K562 (cell line): ENCODE data around the gene THAP4. TPM values are rescaled to one million over a fixed set of nuclear protein-coding genes. Genes with fewer than 3 reads are reported as not detected.
A peak's percentile ranks its signal among the peaks of the same experiment; 100 is the strongest.

Experiments
- ATAC-seq: fragments of 200-7000 bp; cut with Tn5 transposase; 3 replicates; pipeline ENCODE4 v1.9.1; 2020; ENCODE audit warnings: moderate library complexity
- BruUV-seq: library from RNA; stranded (reverse); fragments of 400-500 nt; replicated peaks from 2 replicates; lab custom pipeline; 2021; lab: Mats Ljungman, UMichigan
- CTCF ChIA-PET: fragments of 300-600 bp; formaldehyde crosslinking; extraction: SDS; loops from one replicate; lab custom pipeline; 2021; ENCODE audit warnings: low intra/inter-chr PET ratio; lab: Yijun Ruan, JAX
- POLR2A ChIA-PET: fragments of 300-600, 350-650 bp; sonication (Branson Sonifier 250); formaldehyde crosslinking; extraction: SDS; loops from one replicate; lab custom pipeline; 2021; ENCODE audit warnings: antibody characterized with exemption, inconsistent platforms; lab: Yijun Ruan, JAX
- DNase-seq, 4 experiments: peaks; one replicate each; pipeline versions ENCODE4 v3.0.0 to v3.0.0-alpha.2; 2011 to 2018; ENCODE audit warnings: low spot score in 3 of 4, mixed read lengths in 3 of 4; ENCODE audit errors: extremely low read depth in 1 of 4
- FAIRE-seq: peaks from 2 replicates; lab custom pipeline; 2011; peaks lifted over from hg19 to GRCh38; lab: Jason Lieb, UNC
- H2AFZ ChIP-seq: 2 replicates; pipeline ENCODE4 v1.6.0; 2011; ENCODE audit warnings: low read depth, low read length, control low read depth, inconsistent platforms
- H3K27ac ChIP-seq: fragments of 200-600 bp; 3 replicates; pipeline ENCODE4 v1.8.0; 2011; ENCODE audit warnings: low read depth, mild to moderate bottlenecking, control low read depth, inconsistent platforms, low read length, moderate library complexity, mixed read lengths; ENCODE audit errors: extremely low read depth
- H3K27me3 ChIP-seq, 2 experiments: fragments of 300-600 bp in 1 of 2; 2 replicates in 1 of 2; 3 replicates in 1 of 2; pipeline versions ENCODE4 v1.6.0 to v1.8.0; 2011; ENCODE audit warnings: inconsistent platforms in 2 of 2, low read length in 2 of 2, mild to moderate bottlenecking in 1 of 2, mixed read lengths in 1 of 2, moderate library complexity in 1 of 2; ENCODE audit not compliant: control insufficient read depth in 2 of 2, insufficient read depth in 2 of 2
- H3K36me3 ChIP-seq: fragments of 300-600 bp; 3 replicates; pipeline ENCODE4 v1.8.0; 2011; ENCODE audit warnings: mild to moderate bottlenecking, low read length, inconsistent platforms; ENCODE audit not compliant: control insufficient read depth, insufficient read depth
- H3K4me1 ChIP-seq, 2 experiments: fragments of 200-600 bp in 1 of 2; replicated peaks in 1 of 2; 2 replicates in 1 of 2; 3 replicates in 1 of 2; pipeline versions ENCODE4 v1.5.1 to v1.8.0; 2011; ENCODE audit warnings: inconsistent platforms in 2 of 2, low read length in 2 of 2, mild to moderate bottlenecking in 1 of 2, mixed read lengths in 1 of 2, moderate library complexity in 1 of 2; ENCODE audit not compliant: control insufficient read depth in 2 of 2, insufficient read depth in 2 of 2
- H3K4me2 ChIP-seq: 2 replicates; pipeline ENCODE4 v1.6.1; 2011; ENCODE audit warnings: low read length, control low read depth, inconsistent platforms, mixed read lengths; ENCODE audit not compliant: insufficient read depth
- H3K4me3 ChIP-seq: fragments of 200-600 bp; sonication (generic), shearing (Covaris generic); 2 replicates; pipeline ENCODE4 v1.5.1; 2016; ENCODE audit warnings: control low read depth, inconsistent platforms
- H3K79me2 ChIP-seq: fragments of 200-600 bp; 3 replicates; pipeline ENCODE4 v1.8.0; 2011; ENCODE audit warnings: low read length, inconsistent platforms; ENCODE audit not compliant: control insufficient read depth, insufficient read depth
- H3K9ac ChIP-seq, 2 experiments: 2 replicates each; pipeline versions ENCODE4 v1.6.0 to v1.6.1; 2011; ENCODE audit warnings: low read depth in 2 of 2, low read length in 2 of 2, control low read depth in 1 of 2, inconsistent platforms in 1 of 2, mild to moderate bottlenecking in 1 of 2, mixed read lengths in 1 of 2; ENCODE audit not compliant: insufficient read depth in 1 of 2
- H3K9me1 ChIP-seq: one replicate; pipeline ENCODE4 v1.6.0; 2011; ENCODE audit warnings: inconsistent platforms, mild to moderate bottlenecking, low read length, moderate library complexity; ENCODE audit not compliant: control insufficient read depth, insufficient read depth
- H3K9me3 ChIP-seq: replicated peaks from 2 replicates; pipeline ENCODE4 v1.5.1; 2011; ENCODE audit warnings: low read depth, low read length, inconsistent platforms; ENCODE audit not compliant: control insufficient read depth, insufficient read depth
- H4K20me1 ChIP-seq: replicated peaks from 2 replicates; pipeline ENCODE4 v1.6.1; 2011; ENCODE audit warnings: low read length, inconsistent platforms, mixed read lengths; ENCODE audit not compliant: control insufficient read depth, insufficient read depth
- CREB3L1 ChIP-seq: fragments of 450-650 bp; IDR thresholded peaks from 2 replicates; pipeline ENCODE4 v1.6.1; 2014; ENCODE audit warnings: low read depth, mild to moderate bottlenecking, moderate library complexity, borderline replicate concordance
- LEF1 ChIP-seq: fragments of 450-650 bp; IDR thresholded peaks from 2 replicates; pipeline ENCODE4 v1.6.1; 2016; ENCODE audit warnings: mild to moderate bottlenecking
- VEZF1 ChIP-seq: fragments of 200-800 bp; sonication (Bioruptor generic); IDR thresholded peaks from 2 replicates; pipeline ENCODE4 v1.6.1; 2017; ENCODE audit warnings: missing genetic modification characterization, missing compliant biosample characterization
- ZNF174 ChIP-seq: fragments of 250-450 bp; sonication (Bioruptor Pico); IDR thresholded peaks from 2 replicates; pipeline ENCODE4 v1.4.0; 2020; ENCODE audit warnings: mild to moderate bottlenecking
- WGBS: fragments of 100-300 bp; shearing (Covaris generic); methylation state at CpG from one replicate; pipeline ENCODE4 v1.1.6; 2016; ENCODE audit warnings: low coverage, mixed read lengths; ENCODE audit not compliant: insufficient coverage; ENCODE audit errors: missing lambda C conversion rate; 5-methylcytosine and 5-hydroxymethylcytosine counted together
- in situ Hi-C: fragments of 300-500 bp; cut with MboI; formaldehyde crosslinking; loops from 4 replicates; pipeline ENCODE4 v1.15.0; 2018; ENCODE audit warnings: inconsistent platforms, mixed read lengths
- intact Hi-C: fragments of 100-400 bp; cut with micrococcal nuclease; formaldehyde crosslinking; loops from 2 replicates; pipeline ENCODE4 v1.14.2; 2022
- polyA plus RNA-seq, 8 experiments: library from polyadenylated mRNA; depleted of rRNA in 4 of 8; stranded (reverse) in 5 of 8; unstranded in 3 of 8; fragments of >200 nt; fragmentation: Nextera tagmentation in 2 of 8; fragmentation: Illumina TruSeq in 1 of 8; extraction: Ambion mirVana in 2 of 8; extraction: Trizol in 1 of 8; gene quantifications; 2 replicates each; pipeline versions ENCODE4 v1.2.1 to v1.2.3, GENCODE V29; 2011 to 2014; ENCODE audit warnings: inconsistent platforms in 1 of 8, missing spikeins in 1 of 8
- total RNA-seq, 7 experiments: library from RNA; depleted of rRNA in 6 of 7; stranded (reverse); fragments of >200 nt in 6 of 7; fragmentation: Illumina TruSeq in 2 of 7; extraction: Trizol in 2 of 7; gene quantifications; 2 replicates each; pipeline versions ENCODE4 v1.2.1 to v1.2.3, GENCODE V29; 2011 to 2021; ENCODE audit warnings: low replicate concordance in 1 of 7

The THAP4 gene
- total and polyA plus RNA-seq, 9 of the 15 experiments (the other 6 are each of a cell fraction or from before 2014, with no cell fraction given), result 8.6 to 60.9 (median 43.9) TPM

GRCh38 chr2:241640165-241640795, 3.3 kb upstream of the THAP4 start:
- Histone ChIP-seq H3K9me3 (no peaks in the 10 kb centered on the region; the same call in 1 of the 2 replicates), H3K4me3 (no peak overlapping the region)

More at GRCh38 chr2:241640165-241640795, 3.3 kb upstream of the THAP4 start:
- Histone ChIP-seq H3K9ac (no peak overlapping the region), H3K9me1 (no peaks in the 10 kb centered on the region), H2AFZ (no peak overlapping the region), H3K27me3 (no peaks in the 10 kb centered on the region), H3K4me2 (no peak overlapping the region), H3K79me2 (peaks cover 80% of the 10 kb centered on the region), H3K36me3 (peaks cover 22% of the 10 kb centered on the region; the same call in 2 of the 3 replicates), H3K4me1 (peaks cover 7 to 20% of the 10 kb centered on the region in 2 experiments; a peak in 3 of 5 replicates), H3K27ac (no peak overlapping the region), H4K20me1 (no peaks in the 10 kb centered on the region)
- FAIRE-seq (no peak), DNase-seq (no peak), ATAC-seq (no peak)
- in situ Hi-C loops, result no loop called here
- 89% methylated on average over 8 of the region's 8 CpGs for WGBS
- ChIA-PET CTCF (no interaction called here), POLR2A (interaction anchor here (0.6 to 1.1 kb wide), 3 partner anchors 14 to 1341 kb away, joined by 3 read pairs; no protein-coding TSS in a partner anchor)
- intact Hi-C loops, result no loop called here
- no peak for TF ChIP-seq CREB3L1
- peak; percentile 72; the same call in 1 of the 2 replicates for TF ChIP-seq LEF1
- TF ChIP-seq VEZF1 (CRISPR knock-in tag), result no peak
- no peak for TF ChIP-seq ZNF174 (CRISPR knock-in tag)
- no TSS peak for BruUV-seq
